H1 (cell line): Measurements from ENCODE around the gene JPT2. TPM values are rescaled to one million over a fixed set of nuclear protein-coding genes. Genes with fewer than 3 reads are reported as not detected.

Experiments used
- ASH2L ChIP-seq: fragments of 200-600, 300-600 bp; sonication (generic); IDR thresholded peaks from one replicate; pipeline ENCODE4 v1.7.1; 2017; ENCODE audit warnings: low read length
- CEBPB ChIP-seq: IDR thresholded peaks from 2 replicates; pipeline ENCODE4 v1.6.1; 2012; ENCODE audit warnings: low read depth, low read length
- CREB1 ChIP-seq: IDR thresholded peaks from 2 replicates; pipeline ENCODE4 v1.6.1; 2012; ENCODE audit warnings: inconsistent platforms
- EGR1 ChIP-seq: IDR thresholded peaks from 2 replicates; pipeline ENCODE4 v1.6.1; 2011; ENCODE audit warnings: low read depth, low read length, borderline replicate concordance
- EP300 ChIP-seq, 2 experiments: IDR thresholded peaks; 1 replicate in 1 of 2; 2 replicates in 1 of 2; pipeline ENCODE4 v1.6.1; 2011 to 2012; ENCODE audit warnings: low read depth in 2 of 2, low read length in 2 of 2, mild to moderate bottlenecking in 2 of 2, borderline replicate concordance in 1 of 2, inconsistent platforms in 1 of 2, moderate library complexity in 1 of 2
- FOSL1 ChIP-seq: IDR thresholded peaks from 2 replicates; pipeline ENCODE4 v1.6.1; 2011; ENCODE audit warnings: mild to moderate bottlenecking, low read depth, low read length, moderate library complexity; ENCODE audit not compliant: insufficient read depth
- KDM4A ChIP-seq: IDR thresholded peaks from one replicate; pipeline ENCODE4 v1.7.1; 2012; ENCODE audit warnings: low read depth, mild to moderate bottlenecking, moderate library complexity, low read length, inconsistent platforms; ENCODE audit not compliant: severe bottlenecking
- MAFK ChIP-seq: IDR thresholded peaks from 2 replicates; pipeline ENCODE4 v1.6.1; 2012; ENCODE audit warnings: low read depth, mild to moderate bottlenecking, improper control_type of control experiment, low read length
- NANOG ChIP-seq: IDR thresholded peaks from 2 replicates; pipeline ENCODE4 v1.6.1; 2011; ENCODE audit warnings: low read length, low read depth, mild to moderate bottlenecking, inconsistent platforms; ENCODE audit not compliant: insufficient read depth, poor library complexity, severe bottlenecking
- NRF1 ChIP-seq: IDR thresholded peaks from 2 replicates; pipeline ENCODE4 v1.6.1; 2011; ENCODE audit warnings: mild to moderate bottlenecking, low read depth, low read length, improper control_type of control experiment
- POLR2A ChIP-seq, 2 experiments: IDR thresholded peaks; 1 replicate in 1 of 2; 2 replicates in 1 of 2; pipeline ENCODE4 v1.6.1; 2011; ENCODE audit warnings: low read depth in 2 of 2, low read length in 2 of 2, mild to moderate bottlenecking in 2 of 2; ENCODE audit errors: control extremely low read depth in 1 of 2
- RAD21 ChIP-seq, 2 experiments: IDR thresholded peaks in 1 of 2; conservative IDR thresholded peaks in 1 of 2; 2 replicates each; pipeline ENCODE4 v1.6.1; 2011; ENCODE audit warnings: low read depth in 2 of 2, low read length in 2 of 2, improper control_type of control experiment in 1 of 2, inconsistent platforms in 1 of 2, mild to moderate bottlenecking in 1 of 2, moderate library complexity in 1 of 2
- RBBP5 ChIP-seq: IDR thresholded peaks from 2 replicates; pipeline ENCODE4 v1.7.1; 2012; ENCODE audit warnings: low read depth, mild to moderate bottlenecking, inconsistent platforms, low read length, moderate library complexity, borderline replicate concordance
- RFX5 ChIP-seq: IDR thresholded peaks from 2 replicates; pipeline ENCODE4 v1.6.1; 2011; ENCODE audit warnings: low read depth, low read length, improper control_type of control experiment, borderline replicate concordance
- SIN3A ChIP-seq, 2 experiments: IDR thresholded peaks in 1 of 2; conservative IDR thresholded peaks in 1 of 2; 2 replicates each; pipeline ENCODE4 v1.6.1; 2011 to 2012; ENCODE audit warnings: low read length in 2 of 2, improper control_type of control experiment in 1 of 2, low read depth in 1 of 2, mild to moderate bottlenecking in 1 of 2
- SRF ChIP-seq: IDR thresholded peaks from 2 replicates; pipeline ENCODE4 v1.6.1; 2011; ENCODE audit warnings: mild to moderate bottlenecking, low read depth, low read length, moderate library complexity
- SUZ12 ChIP-seq: fragments of 200-600 bp; sonication (generic); IDR thresholded peaks from 2 replicates; pipeline ENCODE4 v1.6.1; 2012; ENCODE audit warnings: mild to moderate bottlenecking, inconsistent platforms, low read length, moderate library complexity, mixed read lengths
- TAF1 ChIP-seq: IDR thresholded peaks from 2 replicates; pipeline ENCODE4 v1.6.1; 2011; ENCODE audit warnings: mild to moderate bottlenecking, low read depth, low read length
- TAF7 ChIP-seq: optimal IDR thresholded peaks from 2 replicates; pipeline ENCODE3; 2011; ENCODE audit warnings: low read depth, mild to moderate bottlenecking, inconsistent platforms, low read length, moderate library complexity, borderline replicate concordance
- polyA plus RNA-seq, 7 experiments: library from polyadenylated mRNA; depleted of rRNA in 3 of 7; stranded (reverse) in 5 of 7; unstranded in 2 of 7; fragments of >200 nt in 5 of 7; fragments of 200-250 nt in 2 of 7; gene quantifications; 1 replicate in 5 of 7; 2 replicates in 1 of 7; 4 replicates in 1 of 7; pipeline versions ENCODE4 v1.2.1 to v1.2.3, GENCODE V29; 2011 to 2013; ENCODE audit warnings: missing spikeins in 2 of 7, mixed read lengths in 2 of 7
- total RNA-seq: library from RNA; stranded (reverse); fragmentation: NEBNext Ultra II Directional; extraction: Animal tissue kit (Norgen Biotek cat#: 25700); gene quantifications from 2 replicates; pipeline ENCODE4 v1.2.1, GENCODE V29; 2021
- TF ChIP-seq, protein P1 (sequence below): IDR thresholded peaks from 2 replicates; pipeline ENCODE4 v1.6.1; 2012; ENCODE audit warnings: low read length, inconsistent platforms
- TF ChIP-seq, protein P2 (sequence below): IDR thresholded peaks from 2 replicates; pipeline ENCODE4 v1.6.1; 2011; ENCODE audit warnings: low read depth, mild to moderate bottlenecking, low read length; ENCODE audit not compliant: insufficient read depth

JPT2 gene
- total and polyA plus RNA-seq, 2 of the 8 experiments (the other 6 are each of a cell fraction or from before 2014, with no cell fraction given): 67.6 to 197 TPM

- TF ChIP-seq EGR1: no peak
- TF ChIP-seq RFX5: no peak
- no peak for TF ChIP-seq SIN3A (conservative IDR thresholded peaks at IDR 0.05 in 1 of 2, IDR thresholded peaks at IDR 0.05 in 1 of 2; ENCODE audit: low read depth in 1 of 2, low read length in 2 of 2)
- peak; percentile 79 for TF ChIP-seq MAFK
- no peak for TF ChIP-seq CEBPB
- no peak for TF ChIP-seq FOSL1
- no peak for TF ChIP-seq CREB1
- no peak for TF ChIP-seq NRF1
- TF ChIP-seq TAF7: no peak
- TF ChIP-seq TAF1: no peak
- no peak for TF ChIP-seq EP300 (IDR thresholded peaks at IDR 0.05; ENCODE audit: borderline replicate concordance in 1 of 2, low read depth in 2 of 2, low read length in 2 of 2)
- TF ChIP-seq POLR2A (IDR thresholded peaks at IDR 0.05; ENCODE audit: control extremely low read depth in 1 of 2, low read depth in 2 of 2, low read length in 2 of 2): peak in 1 of 2 experiments; percentile 17; a peak in 2 of 3 replicates
- TF ChIP-seq, protein P1, sequence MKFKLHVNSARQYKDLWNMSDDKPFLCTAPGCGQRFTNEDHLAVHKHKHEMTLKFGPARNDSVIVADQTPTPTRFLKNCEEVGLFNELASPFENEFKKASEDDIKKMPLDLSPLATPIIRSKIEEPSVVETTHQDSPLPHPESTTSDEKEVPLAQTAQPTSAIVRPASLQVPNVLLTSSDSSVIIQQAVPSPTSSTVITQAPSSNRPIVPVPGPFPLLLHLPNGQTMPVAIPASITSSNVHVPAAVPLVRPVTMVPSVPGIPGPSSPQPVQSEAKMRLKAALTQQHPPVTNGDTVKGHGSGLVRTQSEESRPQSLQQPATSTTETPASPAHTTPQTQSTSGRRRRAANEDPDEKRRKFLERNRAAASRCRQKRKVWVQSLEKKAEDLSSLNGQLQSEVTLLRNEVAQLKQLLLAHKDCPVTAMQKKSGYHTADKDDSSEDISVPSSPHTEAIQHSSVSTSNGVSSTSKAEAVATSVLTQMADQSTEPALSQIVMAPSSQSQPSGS: no peak
- no peak for TF ChIP-seq NANOG
- TF ChIP-seq SUZ12: no peak
- no peak for TF ChIP-seq RBBP5
- TF ChIP-seq RAD21 (IDR thresholded peaks at IDR 0.05 in 1 of 2, conservative IDR thresholded peaks at IDR 0.05 in 1 of 2; ENCODE audit: low read depth in 2 of 2, low read length in 2 of 2): no peak
- TF ChIP-seq, protein P2, sequence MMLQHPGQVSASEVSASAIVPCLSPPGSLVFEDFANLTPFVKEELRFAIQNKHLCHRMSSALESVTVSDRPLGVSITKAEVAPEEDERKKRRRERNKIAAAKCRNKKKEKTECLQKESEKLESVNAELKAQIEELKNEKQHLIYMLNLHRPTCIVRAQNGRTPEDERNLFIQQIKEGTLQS: no peak
- TF ChIP-seq KDM4A: peak; percentile 41
- TF ChIP-seq SRF: no peak
- TF ChIP-seq ASH2L: peak; percentile 19
Observed at GRCh38 chr16:1678500-1679098, 520 bp downstream of the JPT2 start (continued).
